SK-N-SH treated with all-trans-retinoic acid at 6 μM for 48 hours (cell line): ENCODE measurements around the gene MAP9.

Experiments used
- ATAC-seq: fragments of 200-7000 bp; cut with Tn5 transposase; 3 replicates; pipeline ENCODE4 v1.9.1; 2020; ENCODE audit warnings: mild to moderate bottlenecking, moderate library complexity
- ARNTL ChIP-seq: fragments of 450-650 bp; formaldehyde crosslinking; IDR thresholded peaks from 2 replicates; pipeline ENCODE4 v1.5.0; 2020; ENCODE audit warnings: low read depth, mild to moderate bottlenecking, moderate library complexity, borderline replicate concordance
- BACH2 ChIP-seq: fragments of 250-450 bp; sonication (Bioruptor Pico); IDR thresholded peaks from 2 replicates; pipeline ENCODE4 v1.9.0; 2021; ENCODE audit warnings: mild to moderate bottlenecking, borderline replicate concordance
- CREB5 ChIP-seq: fragments of 250-450 bp; sonication (Bioruptor Pico); IDR thresholded peaks from 2 replicates; pipeline ENCODE4 v1.5.1; 2020; ENCODE audit warnings: low read depth, mild to moderate bottlenecking, moderate library complexity
- CSRNP3 ChIP-seq: fragments of 250-450 bp; sonication (Bioruptor Pico); IDR thresholded peaks from 2 replicates; pipeline ENCODE4 v1.5.1; 2021; ENCODE audit warnings: mild to moderate bottlenecking, moderate library complexity
- ESRRG ChIP-seq: fragments of 250-450 bp; sonication (Bioruptor Pico); IDR thresholded peaks from 2 replicates; pipeline ENCODE4 v1.6.1; 2021; ENCODE audit warnings: mild to moderate bottlenecking
- GLIS3 ChIP-seq: fragments of 250-450 bp; sonication (Bioruptor Pico); IDR thresholded peaks from 2 replicates; pipeline ENCODE4 v1.5.0; 2020; ENCODE audit warnings: mild to moderate bottlenecking, moderate library complexity
- ISL1 ChIP-seq: fragments of 250-450 bp; sonication (Bioruptor Pico); IDR thresholded peaks from 2 replicates; pipeline ENCODE4 v2.1.2; 2022; ENCODE audit warnings: mild to moderate bottlenecking, moderate library complexity
- OSR1 ChIP-seq: fragments of 250-450 bp; sonication (Bioruptor Pico); IDR thresholded peaks from 2 replicates; pipeline ENCODE4 v1.8.0; 2022; ENCODE audit warnings: moderate library complexity, mild to moderate bottlenecking, inconsistent platforms
- PATZ1 ChIP-seq: fragments of 250-450 bp; sonication (Bioruptor Pico); IDR thresholded peaks from 2 replicates; pipeline ENCODE4 v1.8.0; 2020; ENCODE audit warnings: mild to moderate bottlenecking, moderate library complexity, borderline replicate concordance
- POU6F1 ChIP-seq: fragments of 250-450 bp; sonication (Bioruptor Pico); IDR thresholded peaks from 2 replicates; pipeline ENCODE4 v1.8.0; 2021; ENCODE audit warnings: low read depth, mild to moderate bottlenecking, moderate library complexity, borderline replicate concordance
- RARB ChIP-seq: fragments of 250-450 bp; sonication (Bioruptor Pico); IDR thresholded peaks from 2 replicates; pipeline ENCODE4 v1.8.0; 2021; ENCODE audit warnings: mild to moderate bottlenecking, moderate library complexity
- SNAI2 ChIP-seq: fragments of 250-450 bp; sonication (Bioruptor Pico); IDR thresholded peaks from 2 replicates; pipeline ENCODE4 v1.5.0; 2020; ENCODE audit warnings: mild to moderate bottlenecking, moderate library complexity
- TCF4 ChIP-seq: fragments of 250-450 bp; sonication (Bioruptor Pico); IDR thresholded peaks from 2 replicates; pipeline ENCODE4 v1.8.0; 2021; ENCODE audit warnings: mild to moderate bottlenecking, moderate library complexity, borderline replicate concordance
- TOX ChIP-seq: fragments of 250-450 bp; sonication (Bioruptor Pico); IDR thresholded peaks from 2 replicates; pipeline ENCODE4 v1.8.0; 2021; ENCODE audit warnings: mild to moderate bottlenecking, moderate library complexity, borderline replicate concordance
- TSHZ2 ChIP-seq: fragments of 250-450 bp; sonication (Bioruptor Pico); IDR thresholded peaks from 2 replicates; pipeline ENCODE4 v1.5.0; 2020; ENCODE audit warnings: mild to moderate bottlenecking, moderate library complexity
- ZC3H10 ChIP-seq: fragments of 250-450 bp; sonication (Bioruptor Pico); IDR thresholded peaks from 2 replicates; pipeline ENCODE4 v1.5.1; 2021; ENCODE audit warnings: mild to moderate bottlenecking, moderate library complexity
- ZFP3 ChIP-seq: fragments of 250-450 bp; sonication (Bioruptor Pico); IDR thresholded peaks from 2 replicates; pipeline ENCODE4 v1.5.0; 2020; ENCODE audit warnings: mild to moderate bottlenecking, moderate library complexity
- ZFP30 ChIP-seq: fragments of 450-650 bp; formaldehyde crosslinking; IDR thresholded peaks from 2 replicates; pipeline ENCODE4 v1.5.0; 2022; ENCODE audit warnings: mild to moderate bottlenecking, moderate library complexity
- ZNF565 ChIP-seq: fragments of 450-650 bp; formaldehyde crosslinking; conservative IDR thresholded peaks from 2 replicates; pipeline ENCODE4 v1.5.0; 2020; ENCODE audit warnings: low read depth, mild to moderate bottlenecking, moderate library complexity
- ZNF70 ChIP-seq: fragments of 450-650 bp; formaldehyde crosslinking; IDR thresholded peaks from 2 replicates; pipeline ENCODE4 v1.5.0; 2020; ENCODE audit warnings: mild to moderate bottlenecking, moderate library complexity
- ZNF8 ChIP-seq: fragments of 450-650 bp; formaldehyde crosslinking; IDR thresholded peaks from 2 replicates; pipeline ENCODE4 v1.5.0; 2020; ENCODE audit warnings: mild to moderate bottlenecking, moderate library complexity

Gene MAP9

GRCh38 chr4:155322782-155323181 is 54.0 kb downstream of the MAP9 start:
- TF ChIP-seq ESRRG (CRISPR knock-in tag): no peak
- no peak for TF ChIP-seq ZNF565
- 0 out of 2 replicates have a peak, but pooled peaks have one; percentile 49 for TF ChIP-seq TSHZ2
- TF ChIP-seq ZNF8 (CRISPR knock-in tag): no peak
- no peak for TF ChIP-seq ZNF70 (CRISPR knock-in tag)
- TF ChIP-seq POU6F1 (CRISPR knock-in tag): no peak
- no peak for TF ChIP-seq ISL1
- TF ChIP-seq TOX (CRISPR knock-in tag): no peak
- TF ChIP-seq OSR1 (CRISPR knock-in tag): no peak
- peak; percentile 61; the same call in 1 of the 2 replicates for TF ChIP-seq TCF4
- no peak for TF ChIP-seq ZFP3 (CRISPR knock-in tag)
- no peak for TF ChIP-seq ZC3H10 (CRISPR knock-in tag)
- ATAC-seq: peak; percentile 44; the same call in 1 of the 3 replicates

- ATAC-seq: no peak
- TF ChIP-seq ZFP30 (CRISPR knock-in tag) (no peak), PATZ1 (CRISPR knock-in tag) (no peak), CREB5 (CRISPR knock-in tag) (no peak), TSHZ2 (no peak), ISL1 (no peak), POU6F1 (CRISPR knock-in tag) (no peak), ZC3H10 (CRISPR knock-in tag) (no peak), ARNTL (CRISPR knock-in tag) (no peak), SNAI2 (no peak), ZNF565 (no peak), CSRNP3 (CRISPR knock-in tag) (no peak), OSR1 (CRISPR knock-in tag) (no peak), GLIS3 (CRISPR knock-in tag) (no peak), RARB (no peak), BACH2 (CRISPR knock-in tag) (no peak), ZNF8 (CRISPR knock-in tag) (no peak), TCF4 (no peak)
These were observed 55.8 kb downstream of the MAP9 start for GRCh38 chr4:155321006-155321405.
